ENCODE measurements around the gene TRMT1.

DNA sequence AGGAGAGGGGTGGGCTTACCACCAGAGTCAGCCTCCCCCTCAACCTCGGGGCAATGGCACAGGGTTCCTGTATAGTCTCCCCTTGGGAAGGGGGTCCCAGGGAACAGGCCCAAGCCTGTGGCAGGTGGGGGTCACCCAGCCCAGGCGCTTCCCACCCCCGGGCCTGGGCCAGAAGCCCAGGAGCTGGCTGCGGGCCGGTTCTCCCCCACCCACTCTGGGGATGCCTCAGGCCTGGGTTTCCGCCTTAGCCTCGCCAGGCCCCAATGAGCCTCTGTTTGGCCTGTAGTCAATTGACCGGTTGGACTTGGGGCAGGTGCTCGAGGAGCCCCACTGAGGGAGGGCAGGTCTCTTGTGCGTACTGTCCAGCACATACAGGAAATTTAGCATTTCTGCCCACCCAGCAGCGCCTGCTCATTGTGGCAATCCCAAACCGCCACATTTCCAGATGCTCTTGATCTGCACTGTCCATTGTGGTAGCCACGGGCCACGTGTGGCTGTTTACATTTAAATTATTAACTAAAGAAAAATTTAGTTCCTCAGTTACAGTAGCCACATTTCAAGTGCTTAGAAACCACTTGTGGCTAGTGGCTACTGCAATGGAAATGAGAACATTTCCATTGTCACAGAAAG lies 23.8 kb downstream of the TRMT1 start:
- TF ChIP-seq, protein P1, sequence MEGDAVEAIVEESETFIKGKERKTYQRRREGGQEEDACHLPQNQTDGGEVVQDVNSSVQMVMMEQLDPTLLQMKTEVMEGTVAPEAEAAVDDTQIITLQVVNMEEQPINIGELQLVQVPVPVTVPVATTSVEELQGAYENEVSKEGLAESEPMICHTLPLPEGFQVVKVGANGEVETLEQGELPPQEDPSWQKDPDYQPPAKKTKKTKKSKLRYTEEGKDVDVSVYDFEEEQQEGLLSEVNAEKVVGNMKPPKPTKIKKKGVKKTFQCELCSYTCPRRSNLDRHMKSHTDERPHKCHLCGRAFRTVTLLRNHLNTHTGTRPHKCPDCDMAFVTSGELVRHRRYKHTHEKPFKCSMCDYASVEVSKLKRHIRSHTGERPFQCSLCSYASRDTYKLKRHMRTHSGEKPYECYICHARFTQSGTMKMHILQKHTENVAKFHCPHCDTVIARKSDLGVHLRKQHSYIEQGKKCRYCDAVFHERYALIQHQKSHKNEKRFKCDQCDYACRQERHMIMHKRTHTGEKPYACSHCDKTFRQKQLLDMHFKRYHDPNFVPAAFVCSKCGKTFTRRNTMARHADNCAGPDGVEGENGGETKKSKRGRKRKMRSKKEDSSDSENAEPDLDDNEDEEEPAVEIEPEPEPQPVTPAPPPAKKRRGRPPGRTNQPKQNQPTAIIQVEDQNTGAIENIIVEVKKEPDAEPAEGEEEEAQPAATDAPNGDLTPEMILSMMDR (conservative IDR thresholded peaks at IDR 0.05) = no peak
- no peak for TF ChIP-seq ZFX (IDR thresholded peaks at IDR 0.05)

Data from C4-2B (cell line).